A549 (cell line): Measurements from ENCODE around the gene ADAMTS14. TPM values are rescaled to one million over a fixed set of nuclear protein-coding genes. Genes with fewer than 3 reads are reported as not detected.
"Not testable (repeated sequence)": the region's sequence is repeated elsewhere in the genome, so short reads cannot be mapped to it uniquely, and the experiment has no call there.

Experiments
- ATAC-seq, 2 experiments: fragments of 200-7000 bp in 1 of 2; fragments of >200 bp in 1 of 2; cut with Nextera tagmentation in 1 of 2; cut with Tn5 transposase in 1 of 2; 3 replicates each; pipeline versions ENCODE4 v1.8.0 to v1.9.1; 2018 to 2020; ENCODE audit warnings: mild to moderate bottlenecking in 1 of 2, moderate library complexity in 1 of 2
- CTCF ChIA-PET: fragments of 300-600 bp; sonication (Branson Sonifier 250); formaldehyde crosslinking; extraction: SDS; loops from one replicate; lab custom pipeline; 2021; ENCODE audit warnings: antibody characterized with exemption, inconsistent platforms; lab: Yijun Ruan, JAX
- POLR2A ChIA-PET: fragments of 350-600 bp; formaldehyde crosslinking; extraction: SDS; loops from one replicate; lab custom pipeline; 2021; ENCODE audit warnings: antibody characterized with exemption, inconsistent platforms; lab: Yijun Ruan, JAX
- DNase-seq, 2 experiments: peaks; one replicate each; pipeline versions ENCODE4 v3.0.0 to v3.0.0-alpha.2; 2011 to 2016; ENCODE audit warnings: low read depth in 1 of 2, low spot score in 1 of 2
- FAIRE-seq: peaks from 2 replicates; lab custom pipeline; 2011; peaks lifted over from hg19 to GRCh38; lab: Jason Lieb, UNC
- H3K27ac ChIP-seq, 2 experiments: fragments of >200 bp; sonication (Bioruptor Twin); formaldehyde crosslinking; 3 replicates each; pipeline ENCODE4 v1.5.1; 2016 to 2017
- H3K4me1 ChIP-seq: fragments of >200 bp; sonication (Bioruptor Twin); formaldehyde crosslinking; 3 replicates; pipeline ENCODE4 v1.6.1; 2016
- H3K4me2 ChIP-seq: fragments of >200 bp; sonication (Bioruptor Twin); formaldehyde crosslinking; 3 replicates; pipeline ENCODE4 v1.6.1; 2016
- H3K4me3 ChIP-seq: fragments of >200 bp; sonication (Bioruptor Twin); formaldehyde crosslinking; 3 replicates; pipeline ENCODE4 v1.5.1; 2016
- H3K9me3 ChIP-seq: fragments of >200 bp; sonication (Bioruptor Twin); formaldehyde crosslinking; 3 replicates; pipeline ENCODE4 v1.6.1; 2016
- CBX2 ChIP-seq: fragments of 200-600 bp; sonication (generic); IDR thresholded peaks from 2 replicates; pipeline ENCODE4 v1.6.1; 2016; ENCODE audit warnings: low read depth, mild to moderate bottlenecking, borderline replicate concordance
- CHD2 ChIP-seq: fragments of 150-350 bp; IDR thresholded peaks from 2 replicates; pipeline ENCODE4 v1.6.1; 2014; ENCODE audit warnings: low read length; ENCODE audit not compliant: partially characterized antibody
- CHD4 ChIP-seq: fragments of 200-600 bp; sonication (generic); IDR thresholded peaks from 2 replicates; pipeline ENCODE4 v1.6.1; 2016; ENCODE audit warnings: antibody characterized with exemption, mild to moderate bottlenecking, borderline replicate concordance
- E2F6 ChIP-seq: IDR thresholded peaks from 2 replicates; pipeline ENCODE4 v1.6.1; 2012; ENCODE audit warnings: low read depth, borderline replicate concordance
- HOXA7 ChIP-seq: fragments of 250-450 bp; sonication (Bioruptor Pico); IDR thresholded peaks from 2 replicates; pipeline ENCODE4 v1.5.0; 2020; ENCODE audit warnings: mild to moderate bottlenecking, moderate library complexity
- HOXB13 ChIP-seq: fragments of 250-450 bp; sonication (Bioruptor Pico); IDR thresholded peaks from 2 replicates; pipeline ENCODE4 v1.5.0; 2020; ENCODE audit warnings: low read depth, mild to moderate bottlenecking, moderate library complexity
- PHF8 ChIP-seq: fragments of 200-600 bp; sonication (generic); IDR thresholded peaks from 2 replicates; pipeline ENCODE4 v1.6.1; 2016; ENCODE audit warnings: low read depth, mild to moderate bottlenecking, antibody characterized with exemption, moderate library complexity, borderline replicate concordance
- SMC3 ChIP-seq: fragments of >200 bp; sonication (Bioruptor Twin); formaldehyde crosslinking; IDR thresholded peaks from 3 replicates; pipeline ENCODE4 v1.6.1; 2018; ENCODE audit warnings: inconsistent platforms
- ZSCAN20 ChIP-seq: fragments of 250-450 bp; sonication (Bioruptor Pico); IDR thresholded peaks from 2 replicates; pipeline ENCODE4 v1.8.0; 2022; ENCODE audit warnings: mild to moderate bottlenecking, moderate library complexity
- WGBS: methylation state at CpG from one replicate; pipeline ENCODE4 v1.1.6; 2017; ENCODE audit errors: missing lambda C conversion rate; 5-methylcytosine and 5-hydroxymethylcytosine counted together
- polyA plus RNA-seq, 4 experiments: library from polyadenylated mRNA; depleted of rRNA in 3 of 4; stranded (reverse); fragments of >200 nt; fragmentation: RNase III in 1 of 4; extraction: RNeasy Plus Mini Kit Qiagen cat#74134 plus additional on column Dnase treatment in 1 of 4; gene quantifications; 2 replicates in 3 of 4; 3 replicates in 1 of 4; pipeline ENCODE4 v1.2.3, GENCODE V29; 2011 to 2017
- TF ChIP-seq, protein P1 (sequence below): fragments of 450-650 bp; IDR thresholded peaks from 2 replicates; pipeline ENCODE4 v1.6.1; 2014; ENCODE audit warnings: antibody characterized with exemption

ADAMTS14 gene
- polyA plus RNA-seq, 2 of the 4 experiments (the other 2 are of a cell fraction) = 0.03 TPM; not detected in 1

DNA sequence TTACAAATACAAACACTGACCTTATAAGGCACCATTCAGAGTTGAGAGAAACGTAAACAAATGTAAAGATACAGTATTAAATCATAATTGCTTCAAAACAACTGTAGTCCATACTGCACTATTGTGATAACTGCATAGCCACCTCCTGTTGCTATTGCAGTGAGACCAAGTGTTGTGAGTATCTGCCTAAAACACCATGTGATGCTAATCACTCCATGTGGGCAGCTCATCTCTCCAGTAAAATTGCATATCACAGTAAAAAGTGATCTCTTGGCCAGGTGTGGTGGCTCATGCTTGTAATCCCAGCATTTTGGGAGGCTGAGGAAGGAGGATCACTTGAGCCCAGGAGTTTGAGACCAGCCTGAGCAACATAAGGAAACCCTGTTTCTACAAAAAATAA, 43.0 kb upstream of the ADAMTS14 start:
- no peak overlapping the region for H3K4me2 ChIP-seq
- H3K4me1 ChIP-seq = no peaks in the 10 kb centered on the region
- FAIRE-seq = no peak
- CTCF ChIA-PET = no interaction called here
- POLR2A ChIA-PET = no interaction called here
- WGBS = 0% methylated on average over 1 of the region's 1 CpG
- no peak for ATAC-seq
- H3K27ac ChIP-seq = no peak overlapping the region
- H3K4me3 ChIP-seq = no peak overlapping the region
- no peak for DNase-seq
- H3K9me3 ChIP-seq = peaks cover 20% of the 10 kb centered on the region; the same call in 1 of the 3 replicates
- TF ChIP-seq HOXA7 (no peak), CHD4 (no peak), E2F6 (no peak), SMC3 (no peak)

- WGBS = 12% methylated on average over 2 of the region's 6 CpGs
- CTCF ChIA-PET, H3K4me2 ChIP-seq, ATAC-seq, H3K4me3 ChIP-seq, H3K4me1 ChIP-seq, H3K27ac ChIP-seq, POLR2A ChIA-PET, DNase-seq, FAIRE-seq: not testable (repeated sequence)
- peaks cover 20% of the 10 kb centered on the region; the same call in 1 of the 3 replicates for H3K9me3 ChIP-seq
Observed at GRCh38 chr10:70631735-70632134, 40.6 kb upstream of the ADAMTS14 start.

DNA sequence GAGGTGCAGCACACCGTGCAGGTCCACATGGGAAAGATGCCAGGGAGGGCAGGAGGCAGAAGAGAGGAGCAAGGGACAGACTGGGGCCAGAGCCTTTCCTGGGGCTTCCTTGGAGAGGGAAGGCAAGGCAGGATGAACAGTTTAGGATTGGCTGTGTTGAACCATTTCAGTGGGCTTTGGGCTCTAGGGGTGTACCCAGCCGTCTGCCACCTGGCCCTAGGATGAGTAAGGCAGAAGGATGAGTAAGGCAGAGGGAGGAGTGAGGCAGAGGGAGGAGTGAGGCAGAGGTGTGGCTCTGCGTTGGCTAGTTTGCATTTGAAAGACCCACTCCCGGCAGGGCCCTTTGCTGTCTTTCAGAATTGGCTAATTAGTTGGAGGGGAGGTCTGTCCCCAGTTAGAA, 38.3 kb upstream of the ADAMTS14 start:
- Histone ChIP-seq H3K27ac (no peak overlapping the region), H3K4me3 (no peak overlapping the region), H3K9me3 (peaks cover 14% of the 10 kb centered on the region; the same call in 1 of the 3 replicates), H3K4me1 (no peaks in the 10 kb centered on the region)
- 6% methylated on average over 4 of the region's 4 CpGs for WGBS
- DNase-seq = no peak
- POLR2A ChIA-PET = no interaction called here
- no peak for TF ChIP-seq CBX2
- TF ChIP-seq, protein P1, sequence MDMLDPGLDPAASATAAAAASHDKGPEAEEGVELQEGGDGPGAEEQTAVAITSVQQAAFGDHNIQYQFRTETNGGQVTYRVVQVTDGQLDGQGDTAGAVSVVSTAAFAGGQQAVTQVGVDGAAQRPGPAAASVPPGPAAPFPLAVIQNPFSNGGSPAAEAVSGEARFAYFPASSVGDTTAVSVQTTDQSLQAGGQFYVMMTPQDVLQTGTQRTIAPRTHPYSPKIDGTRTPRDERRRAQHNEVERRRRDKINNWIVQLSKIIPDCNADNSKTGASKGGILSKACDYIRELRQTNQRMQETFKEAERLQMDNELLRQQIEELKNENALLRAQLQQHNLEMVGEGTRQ = no peak
- TF ChIP-seq PHF8 = no peak
- TF ChIP-seq HOXB13 (CRISPR knock-in tag) = no peak
- TF ChIP-seq CHD2 = no peak
- no peak for TF ChIP-seq ZSCAN20 (CRISPR knock-in tag)
- TF ChIP-seq, all 56 proteins: peak for 0
- FAIRE-seq (no peak), ATAC-seq (peak; percentile 77 to 83)
- H3K4me2 ChIP-seq = no peak overlapping the region
- CTCF ChIA-PET = interaction anchor here (0.8 kb wide), 1 partner anchor 73 kb away, joined by 3 read pairs; no protein-coding TSS in a partner anchor

DNA sequence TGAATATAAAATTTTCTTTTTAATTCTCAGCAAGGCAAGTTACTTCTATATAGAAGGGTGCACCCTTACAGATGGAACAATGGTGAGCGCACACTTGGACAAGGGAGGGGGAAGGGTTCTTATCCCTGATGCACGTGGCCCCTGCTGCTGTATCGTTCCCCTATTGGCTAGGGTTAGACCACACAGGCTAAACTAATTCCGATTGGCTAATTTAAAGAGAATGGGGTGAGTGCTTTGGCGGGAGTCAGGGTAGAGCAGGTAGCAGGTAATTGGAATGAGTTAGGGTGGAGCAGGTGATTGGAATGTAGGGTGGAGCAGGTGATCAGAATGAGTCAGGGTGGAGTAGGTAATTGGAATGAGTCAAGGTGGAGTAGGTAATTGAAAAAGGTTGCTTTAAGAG, 37.8 kb upstream of the ADAMTS14 start:
- H3K4me2 ChIP-seq, FAIRE-seq, H3K27ac ChIP-seq, CTCF ChIA-PET, ATAC-seq, POLR2A ChIA-PET, H3K4me1 ChIP-seq, H3K4me3 ChIP-seq, DNase-seq: not testable (repeated sequence)
- H3K9me3 ChIP-seq = peaks cover 10% of the 10 kb centered on the region; the same call in 1 of the 3 replicates
- WGBS = 55% methylated on average over 5 of the region's 5 CpGs

GRCh38 chr10:70639640-70640383, 32.5 kb upstream of the ADAMTS14 start:
- H3K27ac ChIP-seq, H3K4me2 ChIP-seq, DNase-seq, FAIRE-seq, H3K4me3 ChIP-seq, POLR2A ChIA-PET, ATAC-seq, H3K4me1 ChIP-seq, H3K9me3 ChIP-seq: not testable (repeated sequence)
- CTCF ChIA-PET = interaction anchor here (0.6 to 1.8 kb wide), 5 partner anchors 9 to 166 kb away, joined by 3 to 4 read pairs (median 3); no protein-coding TSS in a partner anchor
- WGBS = 42% methylated on average over 6 of the region's 7 CpGs

DNA sequence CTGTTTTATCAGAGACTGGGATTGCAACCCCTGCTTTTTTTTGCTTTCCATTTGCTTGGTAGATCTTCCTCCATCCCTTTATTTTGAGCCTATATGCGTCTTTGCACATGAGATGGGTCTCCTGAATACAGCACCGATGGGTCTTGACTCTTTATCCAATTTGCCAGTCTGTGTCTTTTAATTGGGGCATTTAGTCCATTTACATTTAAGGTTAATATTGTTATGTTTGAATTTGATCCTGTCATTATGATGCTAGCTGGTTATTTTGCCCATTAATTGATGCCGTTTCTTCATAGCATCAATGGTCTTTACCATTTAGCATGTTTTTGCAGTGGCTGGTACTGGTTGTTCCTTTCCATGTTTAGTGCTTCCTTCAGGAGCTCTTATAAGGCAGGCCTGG, 29.0 kb upstream of the ADAMTS14 start:
- 11% methylated on average over 3 of the region's 3 CpGs for WGBS
- H3K27ac ChIP-seq, ATAC-seq, H3K4me1 ChIP-seq, H3K4me3 ChIP-seq, CTCF ChIA-PET, FAIRE-seq, DNase-seq, H3K4me2 ChIP-seq, POLR2A ChIA-PET, H3K9me3 ChIP-seq: not testable (repeated sequence)

DNA sequence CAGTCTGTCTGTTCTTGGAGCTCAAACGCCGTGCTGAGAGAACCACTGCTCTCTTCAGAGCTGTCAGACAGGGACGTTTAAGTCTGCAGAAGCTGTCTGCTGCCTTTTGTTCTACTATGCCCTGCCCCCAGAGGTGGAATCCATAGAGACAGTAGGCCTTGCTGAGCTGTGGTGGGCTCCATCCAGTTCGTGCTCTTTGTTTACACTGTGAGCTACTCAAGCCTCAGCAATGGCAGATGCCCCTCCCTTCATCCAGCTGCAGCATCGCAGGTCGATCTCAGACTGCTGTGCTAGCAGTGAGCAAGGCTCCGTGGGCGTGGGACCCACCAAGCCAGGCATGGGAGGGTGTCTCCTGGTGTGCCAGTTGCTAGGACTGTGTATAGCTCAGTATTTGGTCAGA, 27.3 kb upstream of the ADAMTS14 start:
- WGBS = 29% methylated on average over 4 of the region's 8 CpGs
- H3K27ac ChIP-seq, H3K4me1 ChIP-seq, H3K4me2 ChIP-seq, H3K9me3 ChIP-seq, POLR2A ChIA-PET, CTCF ChIA-PET, ATAC-seq, H3K4me3 ChIP-seq, FAIRE-seq, DNase-seq: not testable (repeated sequence)
